Activated effector memory CD4-positive, alpha-beta T cell treated with Interleukin-2 at 50 U/mL for 16 hours (primary cell): Measurements from ENCODE around the gene TRAK1.
"Not testable (repeated sequence)": the region's sequence is repeated elsewhere in the genome, so short reads cannot be mapped to it uniquely, and the experiment has no call there.

Source experiments
- DNase-seq: peaks from one replicate; pipeline ENCODE4 v3.0.0-alpha.2; 2020

Gene TRAK1

DNA sequence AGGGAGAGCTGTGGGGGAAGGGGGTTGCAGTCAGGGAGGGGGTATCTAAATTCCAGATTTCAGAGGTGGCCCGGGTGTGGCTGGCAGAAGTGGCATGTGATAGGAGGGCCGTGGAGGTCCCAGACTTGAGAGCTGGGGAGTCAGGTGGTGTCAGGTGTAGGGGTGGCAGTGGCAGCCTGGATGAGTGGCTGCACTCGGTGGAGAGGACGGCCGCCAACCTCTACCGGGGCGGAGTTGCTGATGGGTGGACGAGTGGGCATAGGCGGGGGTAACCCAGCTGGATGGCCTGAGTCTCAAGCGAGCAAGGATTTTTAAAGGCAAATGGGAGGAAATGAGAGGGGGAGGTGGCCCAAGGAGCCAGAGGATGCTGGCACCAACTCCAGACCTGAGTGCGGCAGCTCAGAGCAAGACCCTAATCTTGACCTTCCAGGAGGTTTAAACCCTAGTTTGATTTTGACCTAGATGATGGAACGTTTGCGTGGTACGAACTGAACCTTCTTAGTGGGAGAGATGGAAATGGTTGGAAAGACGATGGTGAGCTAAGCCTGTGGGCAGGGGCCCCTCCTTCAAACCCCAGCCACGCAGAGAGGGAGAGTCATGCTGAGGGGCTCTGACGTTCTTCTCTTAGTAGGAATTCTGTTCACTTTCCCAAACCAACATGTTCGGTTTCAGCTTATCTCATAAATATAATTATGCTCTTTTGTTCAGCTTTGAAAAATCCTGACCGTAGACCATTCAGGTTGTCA, 8.0 kb downstream of the TRAK1 start:
- no peak for DNase-seq

GRCh38 chr3:42101048-42101447, 9.9 kb downstream of the TRAK1 start:
- no peak for DNase-seq

DNA sequence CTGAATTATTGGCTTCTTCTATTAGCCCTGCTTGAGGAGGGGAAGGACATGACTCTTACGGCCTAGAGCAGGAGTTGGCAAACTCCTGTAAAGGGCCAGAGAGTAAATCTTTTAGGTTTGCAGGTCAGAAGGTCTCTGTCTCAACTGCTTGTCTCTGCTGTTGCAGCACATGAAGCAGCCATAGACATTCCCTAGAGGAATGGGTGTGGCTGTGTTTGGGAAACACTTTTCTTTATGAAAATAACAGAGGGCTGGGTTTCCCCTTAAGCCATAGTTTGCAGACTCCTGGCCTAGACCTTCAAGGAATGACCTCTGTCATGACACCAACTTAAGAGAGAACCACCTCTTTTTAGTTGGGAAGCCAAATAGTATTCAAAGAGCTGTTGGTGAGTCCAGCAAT, 10.3 kb downstream of the TRAK1 start:
- no peak for DNase-seq

DNA sequence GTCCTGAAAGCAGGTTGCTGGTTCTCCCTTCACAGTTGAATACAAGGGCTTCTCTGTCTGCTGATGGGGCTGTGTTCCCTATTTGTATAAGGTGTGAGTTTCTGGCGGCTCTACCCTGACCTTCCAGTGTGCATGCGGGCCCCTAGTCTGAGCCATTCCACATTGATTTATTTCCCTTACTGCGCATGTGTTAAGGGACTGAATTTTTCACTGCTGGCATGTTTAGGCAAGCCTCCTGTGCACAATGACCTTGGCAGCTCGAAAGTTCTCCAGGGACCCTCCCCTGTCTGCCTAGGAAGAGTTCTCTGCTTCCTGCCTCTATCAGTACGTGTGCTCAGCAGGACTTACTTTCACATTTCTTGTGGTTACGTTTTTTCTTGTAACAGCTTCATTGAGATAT, 11.4 kb downstream of the TRAK1 start:
- no peak for DNase-seq

- not testable (repeated sequence) for DNase-seq
Measured at GRCh38 chr3:42103921-42104665, 12.9 kb downstream of the TRAK1 start.

DNA sequence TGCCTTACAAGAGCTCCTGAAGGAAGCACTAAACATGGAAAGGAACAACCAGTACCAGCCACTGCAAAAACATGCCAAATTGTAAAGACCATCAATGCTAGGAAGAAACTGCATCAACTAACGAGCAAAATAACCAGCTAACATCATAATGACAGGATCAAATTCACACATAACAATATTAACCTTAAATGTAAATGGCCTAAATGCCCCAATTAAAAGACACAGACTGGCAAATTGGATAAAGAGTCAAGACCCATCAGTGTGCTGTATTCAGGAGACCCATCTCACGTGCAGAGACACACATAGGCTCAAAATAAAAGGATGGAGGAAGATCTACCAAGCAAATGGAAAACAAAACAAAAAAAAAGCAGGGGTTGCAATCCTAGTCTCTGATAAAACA, 14.8 kb downstream of the TRAK1 start:
- DNase-seq, result not testable (repeated sequence)

DNA sequence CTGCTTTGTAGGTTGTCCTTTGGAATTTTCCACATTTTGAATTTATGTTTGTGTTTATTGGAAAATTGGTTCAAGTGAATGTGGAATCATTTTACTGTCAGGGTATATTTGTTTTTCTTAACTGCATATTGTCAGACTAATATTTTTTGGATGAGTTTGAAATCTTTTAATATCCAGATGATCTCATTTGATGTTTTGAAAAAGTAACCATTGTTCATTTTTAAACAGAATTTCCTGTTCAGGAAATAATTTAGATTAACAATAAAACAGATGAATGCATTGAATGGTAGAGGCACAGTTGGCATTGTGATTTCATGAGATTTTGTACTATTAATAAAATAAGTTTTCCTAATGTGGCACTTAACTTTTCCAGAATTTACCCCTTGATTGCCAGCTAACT, 15.5 kb downstream of the TRAK1 start:
- no peak for DNase-seq

GRCh38 chr3:42110631-42111030, 19.5 kb downstream of the TRAK1 start:
- DNase-seq, result no peak

DNA sequence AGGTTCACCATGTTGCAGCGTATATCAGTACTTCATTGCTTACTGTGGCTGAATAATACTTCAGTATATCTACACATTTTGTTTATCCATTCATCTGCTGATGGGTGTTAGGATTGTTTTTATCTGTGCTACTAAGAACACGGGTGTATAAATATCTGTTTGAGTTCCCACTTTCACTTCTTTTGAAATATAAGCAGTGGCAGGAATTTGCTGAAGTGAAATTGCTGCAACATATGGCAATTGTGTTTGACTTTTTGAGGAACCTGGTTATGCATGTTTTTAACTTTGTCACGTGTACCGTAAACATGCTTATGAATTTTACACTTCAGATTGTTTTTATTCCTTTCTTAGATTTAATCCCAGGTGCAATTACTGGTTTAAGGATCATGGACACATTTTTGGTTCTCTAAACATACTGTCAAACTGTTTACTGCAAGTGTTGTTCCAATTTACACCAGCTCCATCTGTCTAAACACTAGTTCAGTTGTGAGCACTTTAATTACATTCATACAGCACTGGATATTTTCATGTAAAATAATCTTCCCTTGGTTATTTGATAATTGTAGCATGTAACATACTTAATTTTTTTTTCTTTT, 23.1 kb downstream of the TRAK1 start:
- DNase-seq, result no peak

DNA sequence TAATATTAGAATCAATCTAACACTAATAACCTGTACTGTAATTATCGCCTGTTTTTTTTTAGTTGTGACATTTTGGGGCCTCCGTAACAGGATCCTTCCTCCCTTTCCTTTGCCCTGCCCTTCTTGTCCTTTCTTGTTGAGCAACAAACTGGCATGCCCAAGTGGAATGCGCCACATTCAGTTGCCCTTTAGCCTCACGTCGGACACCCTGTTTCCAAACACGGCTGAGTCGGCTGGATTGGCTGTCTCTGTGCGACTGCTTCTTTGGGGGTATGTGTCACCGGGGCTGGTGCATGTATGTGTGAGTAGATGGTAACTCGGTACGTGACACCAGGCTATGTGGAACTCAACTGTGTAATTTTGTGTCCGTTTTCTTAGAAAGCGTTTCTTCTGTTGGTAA, 24.1 kb downstream of the TRAK1 start:
- no peak for DNase-seq

DNA sequence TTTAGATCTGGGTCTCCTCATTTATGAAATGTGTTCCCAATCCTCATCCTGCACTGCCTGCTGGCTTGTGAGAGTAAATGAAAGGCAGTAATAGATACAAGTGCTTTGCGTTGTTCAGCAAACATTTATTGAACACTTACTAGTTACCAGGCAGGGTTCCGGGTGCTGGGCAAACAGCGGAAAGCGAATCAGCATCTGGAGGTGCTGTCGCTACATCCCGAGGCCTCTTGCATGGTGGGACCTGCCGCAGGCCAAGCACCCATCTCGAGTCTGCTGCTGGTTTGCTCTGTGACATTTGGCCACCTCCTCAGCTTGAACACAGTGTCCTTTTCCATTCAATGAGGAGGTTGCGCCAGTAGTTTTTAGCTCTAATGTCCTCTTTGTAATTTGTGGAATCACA, 24.8 kb downstream of the TRAK1 start:
- DNase-seq, result no peak

GRCh38 chr3:42116466-42116865, 25.3 kb downstream of the TRAK1 start:
- no peak for DNase-seq

DNA sequence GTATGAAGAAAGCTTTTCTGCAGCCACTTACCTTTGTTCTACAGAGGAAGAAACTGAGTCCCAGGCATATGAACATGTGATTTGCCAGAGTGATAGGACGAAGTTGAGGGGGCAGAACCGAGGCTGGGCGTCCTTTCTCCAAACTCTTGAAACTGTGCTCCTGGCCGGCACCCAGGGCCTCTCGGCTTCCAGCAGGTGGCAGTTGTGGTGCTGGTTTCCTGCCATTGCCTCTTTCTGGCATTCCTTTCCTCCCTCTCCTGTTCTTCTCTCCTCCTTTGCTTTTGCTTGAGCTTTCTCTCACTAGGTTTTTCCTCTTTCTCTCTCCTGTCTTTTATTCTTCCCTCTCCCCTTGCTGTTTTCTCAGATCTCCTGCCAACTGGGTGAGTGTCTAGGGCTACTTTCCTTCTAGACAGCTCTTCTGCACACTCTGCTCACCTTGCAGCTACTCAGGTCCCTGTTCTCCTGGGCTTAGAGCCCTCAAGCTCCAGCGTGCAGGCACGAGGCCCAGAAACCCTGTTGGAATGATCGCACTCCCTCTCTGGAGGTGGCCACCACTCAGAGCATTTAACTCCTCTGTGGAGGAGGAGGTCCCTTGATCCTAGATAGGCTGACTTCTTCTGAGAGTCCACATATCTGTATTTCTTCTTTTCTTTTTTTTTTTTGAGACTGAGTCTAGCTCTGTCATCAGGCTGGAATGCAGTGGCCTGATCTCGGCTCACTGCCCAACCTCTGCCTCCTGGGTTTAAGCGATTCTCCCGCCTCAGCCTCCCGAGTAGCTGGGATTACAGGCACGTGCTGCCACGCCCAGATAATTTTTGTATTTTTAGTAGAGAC, 26.2 kb downstream of the TRAK1 start:
- DNase-seq, result no peak

GRCh38 chr3:42118762-42119361, 27.7 kb downstream of the TRAK1 start:
- DNase-seq, result no peak

GRCh38 chr3:42119561-42120355, 28.6 kb downstream of the TRAK1 start:
- no peak for DNase-seq

DNA sequence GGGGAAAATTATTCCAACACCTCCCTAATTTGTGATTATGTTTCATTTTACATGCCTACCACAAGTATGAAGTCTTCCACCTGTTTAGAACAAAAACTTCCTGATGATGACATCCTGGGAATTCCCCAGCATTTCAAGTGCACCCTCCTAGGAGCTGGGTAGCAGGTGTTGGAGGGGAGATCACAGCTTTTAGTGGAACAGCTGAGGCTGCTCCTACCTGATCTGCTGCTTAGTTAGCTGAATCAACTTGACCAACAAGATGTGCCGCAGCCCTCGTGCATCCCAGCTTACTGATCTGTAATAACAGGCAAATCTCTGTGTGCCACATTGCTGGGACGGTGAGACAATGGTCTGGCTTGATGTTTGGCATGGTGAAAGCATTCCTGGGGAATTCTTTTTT, 29.7 kb downstream of the TRAK1 start:
- no peak for DNase-seq

- DNase-seq, result no peak
Measured at GRCh38 chr3:42122261-42123011, 31.3 kb downstream of the TRAK1 start.

GRCh38 chr3:42123012-42123581, 31.9 kb downstream of the TRAK1 start:
- no peak for DNase-seq

GRCh38 chr3:42123824-42124658, 32.9 kb downstream of the TRAK1 start:
- no peak for DNase-seq

- no peak for DNase-seq
Measured at GRCh38 chr3:42127226-42127625, 36.1 kb downstream of the TRAK1 start.
